ENCODE data around the gene DDX59.

DDX59 gene

GRCh38 chr1:200669314-200670241 is at the start of gene DDX59:
TSS of gene DDX59 (minus strand) at chr1:200669907. CDS start at chr1:200666740, 3,167 bp downstream.
- peak; percentile 89 for DNase-seq (ENCODE audit: low read depth)

GRCh38 chr1:200714504-200715187 is 44.9 kb upstream of the DDX59 start:
- DNase-seq (ENCODE audit: low read depth) = no peak

DNA sequence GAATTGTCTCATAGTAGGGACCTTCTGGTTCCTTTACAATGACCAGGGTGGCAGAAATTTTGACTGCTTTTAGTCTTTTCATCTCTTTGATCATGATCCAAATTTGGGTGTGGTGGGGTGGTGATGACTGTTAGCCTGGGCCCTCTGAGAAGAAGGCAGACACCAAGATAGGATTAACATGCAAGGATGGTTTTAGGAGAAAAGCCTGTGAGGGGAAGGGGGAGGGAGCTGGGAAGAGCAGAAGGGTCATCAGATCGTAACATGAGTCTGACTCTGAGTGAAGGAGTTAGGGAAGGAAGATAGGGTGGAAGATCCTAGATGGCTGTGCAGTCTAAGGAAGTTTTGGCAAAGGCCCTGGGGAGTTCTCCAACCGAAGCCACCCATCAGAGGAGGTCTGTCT is 40.5 kb upstream of the DDX59 start:
- no peak for DNase-seq (ENCODE audit: low read depth)

GRCh38 chr1:200708769-200709168 is 39.1 kb upstream of the DDX59 start:
- no peak for DNase-seq (ENCODE audit: low read depth)

DNA sequence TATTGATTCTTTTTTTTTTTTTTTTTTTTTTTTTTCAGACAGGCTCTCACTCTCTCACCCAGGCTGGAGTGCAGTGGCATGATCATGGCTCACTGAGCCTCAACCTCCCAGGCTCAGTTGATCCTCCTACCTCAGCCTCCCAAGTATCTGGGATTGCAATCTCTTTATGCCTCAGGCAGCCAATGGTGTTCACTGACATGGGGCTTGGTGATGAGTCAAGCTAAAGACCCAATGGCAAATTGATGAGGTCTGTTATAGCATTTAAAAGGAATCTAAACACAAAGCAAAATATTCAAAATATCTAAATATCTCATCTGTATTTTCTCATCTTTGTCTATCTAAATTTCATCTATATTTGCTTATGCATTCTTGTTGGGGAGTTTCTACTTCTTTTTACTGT is 38.5 kb upstream of the DDX59 start:
- DNase-seq (ENCODE audit: low read depth) = no peak

DNA sequence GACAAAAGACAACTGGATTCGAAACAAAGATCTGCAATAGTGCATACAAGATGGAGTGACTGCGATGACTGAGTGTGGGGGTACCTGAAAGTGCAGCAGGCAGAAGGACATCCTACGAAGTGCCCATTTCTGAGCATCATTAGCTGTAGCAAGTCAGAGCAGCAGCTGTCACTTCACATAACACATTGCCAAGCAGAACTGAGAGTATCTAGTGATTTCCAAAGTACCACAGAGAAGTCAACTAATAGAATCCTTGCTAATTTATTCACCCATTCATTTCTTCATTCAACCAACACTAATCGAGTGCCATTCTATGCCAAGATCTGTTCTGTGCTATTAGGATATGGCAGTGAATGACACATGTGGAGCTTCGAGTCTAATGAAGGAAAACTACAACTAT is 37.4 kb upstream of the DDX59 start:
- no peak for DNase-seq (ENCODE audit: low read depth)

- DNase-seq (ENCODE audit: low read depth) = no peak
These were observed 36.6 kb upstream of the DDX59 start for GRCh38 chr1:200706111-200706814.

DNA sequence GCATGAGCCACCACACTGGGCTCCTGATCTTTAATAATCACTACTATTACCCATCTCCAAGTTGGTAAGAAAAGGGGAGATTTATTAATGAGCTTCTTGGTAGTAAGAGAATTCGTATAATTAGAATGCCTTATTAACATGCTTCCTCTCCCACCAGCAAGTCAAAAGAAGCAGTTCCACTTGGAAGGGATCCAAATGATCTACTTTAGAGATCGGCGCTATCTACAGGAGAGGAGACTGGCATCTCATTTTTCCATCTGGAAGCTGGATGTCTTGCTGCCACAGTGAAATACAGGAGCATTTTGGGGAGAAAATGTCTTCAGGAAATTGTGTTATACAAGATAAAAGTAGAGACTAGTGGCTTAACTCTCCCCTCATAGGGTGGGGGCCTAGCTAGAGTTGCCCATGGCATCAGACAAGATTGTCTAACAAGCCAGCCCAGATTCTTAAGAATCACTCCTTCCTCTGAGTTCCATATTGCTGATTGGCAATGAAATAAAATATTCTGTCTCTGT is 35.3 kb upstream of the DDX59 start:
- DNase-seq (ENCODE audit: low read depth) = no peak

- DNase-seq (ENCODE audit: low read depth) = no peak
These were observed 30.2 kb upstream of the DDX59 start for GRCh38 chr1:200699871-200700270.

DNA sequence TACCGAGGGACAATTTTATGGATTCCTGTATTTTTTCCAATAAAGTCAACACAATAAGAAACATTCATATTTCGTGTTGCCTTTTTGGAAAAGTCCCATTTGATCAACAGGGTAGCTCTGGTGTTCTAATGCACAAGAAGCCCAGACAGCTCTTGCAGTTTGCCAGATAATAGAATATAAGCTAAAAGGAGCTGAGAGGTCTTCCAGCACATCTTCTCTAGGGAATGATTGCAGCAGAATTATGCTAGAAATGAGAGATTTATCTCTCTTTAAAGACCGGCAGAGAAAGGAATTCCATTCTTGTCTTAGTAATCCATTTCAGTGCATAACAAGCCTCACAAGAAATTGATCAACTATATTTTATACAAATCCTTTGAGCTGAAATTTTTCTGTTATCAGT is 25.0 kb upstream of the DDX59 start:
- no peak for DNase-seq (ENCODE audit: low read depth)

DNA sequence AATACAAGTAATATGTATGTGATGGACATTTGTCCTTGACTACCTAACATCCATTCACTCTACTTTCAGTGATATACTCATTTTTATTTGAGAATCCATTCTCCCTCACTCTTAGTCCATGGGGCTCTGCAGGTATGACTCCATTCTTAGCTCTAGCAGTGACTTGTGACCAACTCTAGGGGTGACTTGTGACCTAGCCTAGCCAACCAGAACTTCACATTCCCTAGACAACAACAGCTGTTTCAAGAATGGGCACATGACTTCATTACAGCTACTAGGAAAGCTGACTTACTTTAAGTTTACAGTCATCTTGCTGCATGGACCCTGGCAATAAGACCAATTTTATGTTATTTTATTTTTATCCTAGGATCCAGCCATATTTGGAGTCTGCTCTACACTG is 23.6 kb upstream of the DDX59 start:
- DNase-seq (ENCODE audit: low read depth) = no peak

- DNase-seq (ENCODE audit: low read depth) = no peak
These were observed 22.6 kb upstream of the DDX59 start for GRCh38 chr1:200692316-200692715.

- no peak for DNase-seq (ENCODE audit: low read depth)
These were observed 16.9 kb upstream of the DDX59 start for GRCh38 chr1:200686620-200687019.

DNA sequence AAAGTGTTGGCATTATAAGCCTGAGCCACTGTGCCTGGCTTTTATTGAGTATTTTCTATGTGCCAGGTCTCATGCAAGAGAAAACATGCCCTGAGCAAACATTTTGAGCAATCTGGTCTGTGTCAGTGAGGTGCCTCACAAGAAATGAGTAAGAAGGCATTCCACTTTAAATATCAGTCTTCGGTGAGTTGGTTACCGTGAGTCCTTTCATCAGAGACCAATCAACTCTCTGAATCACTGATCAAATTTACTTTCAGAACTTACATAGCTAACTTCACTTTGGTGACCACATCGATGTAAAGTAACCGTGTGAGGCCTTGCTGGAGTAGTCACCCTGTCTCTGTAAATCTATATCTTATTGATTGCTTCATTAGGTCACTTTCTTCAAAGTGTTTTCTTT is 14.3 kb upstream of the DDX59 start:
- DNase-seq (ENCODE audit: low read depth) = no peak

DNA sequence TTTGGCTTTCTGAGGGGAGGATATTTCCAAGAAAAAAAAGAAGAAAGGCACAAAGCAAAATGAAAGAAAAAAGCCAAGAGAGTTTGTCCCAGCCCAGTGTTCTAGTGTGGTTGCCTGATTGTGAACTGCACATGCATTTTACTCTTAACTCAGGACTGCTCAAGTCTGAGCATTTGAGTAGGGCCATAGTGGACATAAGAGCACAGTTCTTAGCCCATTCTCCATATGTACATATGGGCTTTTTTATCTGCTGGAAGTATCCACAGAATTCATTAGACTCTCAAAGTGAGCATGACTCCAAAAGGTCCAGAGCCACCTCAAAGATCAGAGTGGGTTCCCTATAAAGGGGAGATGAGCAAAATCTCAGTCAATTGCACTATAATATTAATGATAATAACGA is 13.6 kb upstream of the DDX59 start:
- no peak for DNase-seq (ENCODE audit: low read depth)

DNA sequence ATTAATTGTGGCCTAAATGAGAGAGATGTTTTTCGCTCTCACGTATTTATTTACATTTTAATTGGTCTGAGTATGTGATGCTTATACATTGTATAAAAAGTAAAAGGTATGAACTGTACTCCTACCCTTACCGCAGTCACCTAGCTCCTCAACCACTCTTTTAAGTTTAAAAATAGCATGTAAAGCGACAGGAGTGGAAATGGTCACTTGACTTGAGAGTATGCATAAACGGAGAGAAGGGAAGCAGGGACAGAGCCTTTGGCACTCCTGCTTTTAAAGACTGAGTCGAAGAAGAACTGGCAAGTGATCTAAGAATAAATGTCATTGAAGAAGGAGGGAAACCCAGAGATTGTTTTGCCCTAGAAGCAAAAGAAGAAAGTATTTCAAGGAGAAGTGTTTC is 11.5 kb upstream of the DDX59 start:
- no peak for DNase-seq (ENCODE audit: low read depth)

- DNase-seq (ENCODE audit: low read depth) = no peak
These were observed 7.1 kb upstream of the DDX59 start for GRCh38 chr1:200676829-200677228.

DNA sequence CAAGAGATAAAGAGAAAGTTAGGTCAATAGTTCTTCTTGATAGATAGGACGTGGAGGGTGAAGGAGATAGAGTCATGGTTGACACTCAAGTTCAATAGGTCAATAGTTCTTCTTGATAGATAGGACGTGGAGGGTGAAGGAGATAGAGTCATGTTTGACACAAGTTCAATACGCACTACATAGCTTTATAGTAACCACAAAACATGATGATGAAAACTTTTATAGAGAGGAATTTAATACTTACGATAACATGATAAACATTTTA is 5.8 kb upstream of the DDX59 start:
- no peak for DNase-seq (ENCODE audit: low read depth)

DNA sequence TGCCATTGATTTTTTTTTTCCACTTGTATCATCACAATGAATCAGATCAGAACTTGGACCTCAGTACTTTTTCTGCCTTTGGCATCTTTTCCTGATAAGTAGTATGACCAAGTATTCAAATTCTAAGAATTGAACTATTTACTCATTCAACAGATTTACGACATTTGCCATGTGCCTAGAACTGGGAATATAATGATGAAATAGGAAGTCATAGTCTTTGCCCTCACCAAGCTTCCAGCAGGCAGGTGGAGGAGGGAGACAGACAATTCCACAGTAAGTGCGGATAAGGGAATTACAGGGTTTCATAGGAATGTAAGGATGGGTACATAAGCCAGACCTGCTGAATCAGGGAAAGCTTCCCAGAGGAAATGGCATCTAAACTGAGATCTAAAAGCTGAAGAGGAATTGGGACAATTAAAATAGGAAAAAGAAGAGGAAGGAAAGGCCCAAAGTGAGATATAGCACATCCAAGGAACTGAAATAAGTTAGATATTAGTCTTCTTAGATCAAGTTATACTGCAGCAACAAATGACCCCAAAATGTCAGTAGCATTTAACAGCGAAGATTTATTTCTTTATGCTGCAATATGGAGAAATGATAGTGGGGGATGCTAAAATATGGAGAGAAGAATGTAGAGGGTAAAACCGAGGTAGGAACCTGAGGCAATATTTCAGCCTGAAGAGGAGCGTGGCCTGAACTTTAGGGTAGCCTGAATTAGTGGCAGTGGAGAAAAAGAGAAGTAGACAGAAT is 5.3 kb upstream of the DDX59 start:
- no peak for DNase-seq (ENCODE audit: low read depth)

- no peak for DNase-seq (ENCODE audit: low read depth)
These were observed 4.5 kb upstream of the DDX59 start for GRCh38 chr1:200673952-200674823.

- DNase-seq (ENCODE audit: low read depth) = no peak
These were observed 1.6 kb upstream of the DDX59 start for GRCh38 chr1:200671235-200671786.

Data from T-helper 22 cell (primary cell).